Measurements from ENCODE around the gene ASL.
A peak's percentile ranks its signal among the peaks of the same experiment; 100 is the strongest.
"Not testable (repeated sequence)": the region's sequence is repeated elsewhere in the genome, so short reads cannot be mapped to it uniquely, and the experiment has no call there.

ASL gene

DNA sequence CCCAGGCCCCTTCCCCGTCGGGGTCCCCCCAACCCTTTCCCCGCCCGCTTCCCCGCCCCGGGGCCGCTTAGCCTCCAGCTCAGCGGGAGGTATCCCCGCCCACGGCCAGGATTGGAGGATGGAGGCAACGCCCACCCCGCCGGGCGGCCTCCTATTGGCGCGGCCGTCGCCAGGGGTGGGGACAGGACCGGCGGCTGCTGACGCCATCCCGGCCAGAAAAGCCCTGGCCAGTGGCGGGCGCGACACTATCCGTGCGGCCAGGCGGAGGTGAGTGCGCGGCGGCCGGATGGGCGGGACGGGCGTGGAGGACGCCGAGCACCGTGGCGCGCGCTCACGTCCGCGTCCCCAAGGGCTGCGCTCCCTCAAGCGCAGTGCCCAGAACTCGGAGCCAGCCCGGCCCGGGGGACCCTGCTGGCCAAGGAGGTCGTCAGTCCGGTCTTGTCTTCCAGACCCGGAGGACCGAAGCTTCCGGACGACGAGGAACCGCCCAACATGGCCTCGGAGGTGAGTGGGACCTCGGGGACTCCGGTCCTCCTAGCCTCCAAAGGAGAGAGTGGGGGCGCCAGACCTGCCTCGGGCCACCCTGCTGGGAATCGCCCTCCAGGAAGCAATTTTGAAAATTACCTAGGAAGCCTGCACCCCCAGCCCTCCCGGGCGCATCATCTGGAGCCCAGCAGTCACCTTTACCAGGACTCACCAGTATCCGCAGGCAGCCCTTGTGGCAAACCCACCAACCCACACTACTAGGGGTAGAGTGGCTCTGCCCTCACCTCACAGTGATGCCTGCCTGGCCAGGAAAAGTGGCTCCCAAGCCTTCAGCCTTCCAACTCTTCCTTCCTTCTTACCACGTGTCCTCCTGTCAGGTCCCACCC, at the start of gene ASL:
Gene ASL, plus strand, starts transcription at position 230 of the 872 bp plus-strand sequence. Its CDS starts 263 bp downstream, at position 493.
- peak; percentile 69 to 88 for DNase-seq

DNA sequence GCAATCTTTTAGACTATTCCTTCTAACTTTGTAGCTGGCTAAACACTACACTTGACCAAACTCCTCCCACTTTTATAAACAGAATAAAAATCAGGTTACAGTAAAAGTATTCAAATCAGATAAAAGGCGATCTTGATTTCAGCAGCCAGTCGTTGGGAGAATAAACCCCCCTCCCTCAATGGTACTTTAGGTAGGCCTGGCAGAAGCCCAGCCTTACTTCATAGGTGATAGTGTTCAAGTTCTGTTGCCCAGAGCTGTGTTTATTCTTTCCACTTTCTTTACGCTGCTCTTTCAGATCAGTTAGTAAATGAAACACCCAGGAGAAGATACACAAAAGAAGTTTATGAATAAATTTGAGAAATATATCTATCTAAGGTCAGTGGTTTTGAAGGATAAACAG, 47.3 kb upstream of the ASL start:
- DNase-seq, result not testable (repeated sequence)

DNA sequence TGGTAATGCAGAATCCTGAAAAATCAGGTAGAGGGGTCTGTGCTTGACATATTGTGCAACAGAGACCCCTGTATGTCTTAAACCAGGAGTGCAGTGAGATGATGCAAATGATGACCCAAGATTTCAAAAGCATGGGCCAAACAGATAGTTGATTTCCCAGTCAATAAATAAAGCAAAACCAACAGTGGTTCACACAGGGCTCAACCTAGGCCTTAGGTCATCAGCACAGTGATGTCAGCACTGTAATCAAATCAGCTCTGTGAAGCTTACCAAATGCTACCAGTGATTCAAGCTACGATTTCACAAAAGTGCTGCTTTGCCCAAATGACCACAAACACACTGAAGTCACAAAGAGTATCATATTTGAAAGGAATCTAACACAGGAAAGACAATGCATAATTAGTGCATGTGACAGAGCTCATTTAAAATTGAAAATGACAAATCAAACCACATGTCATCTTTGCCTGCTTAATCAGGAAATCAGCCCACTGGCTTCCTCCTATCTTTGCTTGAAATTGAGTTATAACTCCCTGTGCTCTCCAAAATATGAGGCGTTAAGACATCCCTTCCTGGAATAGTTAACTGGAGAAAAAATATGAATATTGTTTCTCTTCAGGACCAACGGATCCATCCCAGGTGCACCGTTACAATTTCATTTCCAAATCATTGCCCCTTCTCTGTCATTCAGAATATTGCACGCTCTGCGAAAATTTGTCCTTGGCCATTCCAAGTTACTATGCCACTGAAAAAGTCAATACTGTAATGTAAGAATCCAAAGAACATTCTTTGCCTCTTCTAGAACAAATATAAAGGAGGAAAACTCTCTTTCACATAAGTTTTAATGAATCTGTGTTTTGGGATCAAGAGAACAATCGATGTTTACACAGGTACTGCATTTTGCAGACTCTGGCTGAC, 41.9 kb upstream of the ASL start:
- DNase-seq, result no peak

DNA sequence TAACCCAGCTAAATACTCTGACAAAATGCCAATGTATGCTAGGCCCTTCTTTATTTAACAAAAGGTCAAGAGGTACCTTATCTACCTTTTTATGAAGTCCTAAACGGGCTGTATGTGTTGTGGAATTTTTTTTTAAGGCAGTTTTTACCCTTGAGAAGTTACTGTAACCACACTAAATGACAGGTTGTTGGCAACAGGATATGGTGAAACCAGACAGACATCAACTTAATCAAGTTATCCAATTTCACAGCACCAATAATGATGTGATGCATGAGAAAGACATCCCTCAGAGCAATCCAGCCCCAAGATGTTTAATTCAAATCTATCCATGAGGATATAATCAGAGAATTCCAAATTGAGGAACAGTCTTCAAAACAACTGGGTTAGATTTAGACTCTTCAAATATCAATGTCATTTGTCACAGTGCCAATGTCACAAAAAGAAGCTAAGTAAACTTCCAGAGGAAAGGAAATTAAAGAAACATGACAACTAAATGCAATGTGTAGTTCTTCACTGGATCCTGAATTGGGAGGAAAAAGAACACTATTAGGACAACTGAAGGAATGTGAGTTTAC, 41.1 kb upstream of the ASL start:
- DNase-seq, result not testable (repeated sequence)

DNA sequence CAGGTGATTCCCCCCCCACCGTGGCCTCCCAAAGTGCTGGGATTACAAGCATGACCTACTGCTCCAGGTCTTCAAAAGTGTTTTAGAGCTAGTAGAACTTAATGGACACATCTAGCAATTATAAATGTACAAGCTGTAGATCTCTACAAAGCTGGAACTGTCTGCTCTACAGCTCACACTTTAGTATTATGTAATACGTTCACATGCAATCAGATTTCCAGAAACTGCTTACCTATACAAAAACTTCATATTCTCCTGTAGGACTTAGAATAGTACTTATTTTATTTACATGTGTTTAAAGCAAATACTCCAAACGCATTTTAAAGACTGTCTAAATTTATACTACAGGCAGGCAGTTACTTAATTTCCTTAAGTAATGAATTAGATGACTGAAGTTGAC, 39.2 kb upstream of the ASL start:
- no peak for DNase-seq

DNA sequence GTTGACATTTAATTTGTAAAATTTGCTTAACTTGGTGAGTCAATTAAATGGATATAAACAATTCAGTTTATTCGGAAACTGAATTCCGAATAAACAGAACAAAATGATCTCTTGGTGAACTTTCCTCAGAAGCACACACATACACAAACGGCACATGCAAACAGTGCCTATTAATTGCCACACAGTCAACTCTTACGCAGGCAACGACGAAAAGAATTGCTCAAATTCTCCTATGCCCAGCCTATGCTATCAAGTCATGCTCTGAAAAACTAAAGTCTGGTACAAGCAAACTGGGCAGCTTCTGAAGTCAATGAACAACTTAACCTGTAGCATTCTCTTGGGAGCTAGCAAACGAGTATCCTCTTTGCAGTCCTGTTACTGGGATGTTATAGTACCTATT, 38.8 kb upstream of the ASL start:
- DNase-seq, result no peak

DNA sequence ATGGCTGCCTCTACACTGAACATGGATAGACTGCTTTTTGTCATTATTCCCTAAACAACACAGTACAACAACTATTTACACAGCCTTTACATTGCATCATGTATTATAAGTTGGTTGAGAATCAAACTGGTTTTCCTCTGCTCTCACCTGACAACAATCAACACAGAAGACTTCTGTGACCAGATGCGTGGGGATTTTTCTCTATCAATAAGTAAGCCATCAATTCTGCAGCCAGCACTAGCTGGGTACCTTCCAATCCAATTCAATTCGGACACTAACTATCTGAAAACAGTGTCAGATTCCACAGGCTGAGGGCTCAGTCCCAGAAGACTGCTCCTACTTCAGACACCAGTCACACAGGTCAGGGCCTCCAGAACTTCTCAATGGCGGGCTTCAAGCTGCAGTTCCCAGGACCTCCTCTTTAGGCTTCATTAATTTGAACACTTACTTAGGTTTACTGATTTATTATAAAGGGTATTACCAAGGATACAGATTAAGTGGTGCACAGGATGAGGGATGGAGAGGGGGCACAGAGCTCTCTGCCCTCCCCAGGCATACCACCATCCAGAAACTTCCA, 36.4 kb upstream of the ASL start:
- DNase-seq, result no peak

DNA sequence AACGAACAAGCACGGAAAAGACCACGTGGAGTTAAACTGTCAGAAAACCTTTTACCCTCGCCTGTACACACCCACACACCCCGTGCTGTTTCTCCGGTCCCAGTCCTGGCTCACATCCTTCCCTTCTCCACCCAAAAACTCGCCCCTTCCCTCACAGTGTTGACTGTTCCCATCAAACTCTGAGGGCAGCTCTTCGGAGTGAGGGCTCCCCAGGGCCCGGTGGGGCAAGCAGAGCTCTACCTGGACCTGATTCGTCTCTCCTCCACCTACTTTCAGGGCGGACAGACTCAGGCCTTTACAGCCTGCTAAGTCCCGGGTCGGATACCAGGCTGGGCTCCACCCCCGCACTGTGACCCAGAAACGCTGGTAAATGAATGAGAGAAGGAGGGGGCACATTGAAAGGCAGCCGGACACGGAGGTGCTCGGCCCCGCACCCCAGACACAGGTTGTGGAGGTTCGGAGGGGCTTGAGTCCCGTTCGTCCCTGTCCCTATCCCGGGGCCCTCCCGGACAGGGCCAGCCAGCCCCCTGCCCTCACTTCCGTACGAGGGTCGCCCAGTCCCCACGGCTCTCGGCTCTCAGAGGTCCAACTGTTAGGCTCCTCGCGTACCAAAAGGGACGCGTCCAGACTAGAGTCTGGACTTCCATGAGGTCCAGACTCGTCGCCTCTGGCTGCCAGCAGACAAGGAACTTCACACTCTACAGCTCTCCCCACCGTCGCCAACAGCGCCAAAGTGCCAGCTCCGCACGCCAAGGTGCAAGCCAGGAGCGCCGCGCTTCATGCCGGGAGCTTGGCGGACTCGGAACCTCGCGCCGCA, 31.7 kb upstream of the ASL start:
- peak in 1 of 2 experiments; percentile 13 for DNase-seq

DNA sequence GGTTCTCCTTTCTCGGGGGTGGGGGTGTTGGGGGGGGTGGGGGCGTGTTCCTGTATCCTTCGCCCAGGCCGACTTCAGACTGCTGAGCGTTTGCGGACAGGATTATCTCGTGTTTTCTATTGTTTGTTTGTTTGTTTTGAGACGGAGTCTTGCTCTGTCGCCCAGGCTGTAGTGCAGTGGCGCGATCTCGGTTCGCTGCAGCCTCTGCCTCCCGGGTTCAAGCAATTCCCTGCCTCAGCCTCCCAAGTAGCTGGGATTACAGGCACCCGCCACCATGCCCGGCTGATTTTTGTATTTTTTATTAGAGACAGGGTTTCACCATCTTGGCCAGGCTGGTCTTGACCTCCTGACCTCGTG, 31.1 kb upstream of the ASL start:
- DNase-seq, result not testable (repeated sequence)

DNA sequence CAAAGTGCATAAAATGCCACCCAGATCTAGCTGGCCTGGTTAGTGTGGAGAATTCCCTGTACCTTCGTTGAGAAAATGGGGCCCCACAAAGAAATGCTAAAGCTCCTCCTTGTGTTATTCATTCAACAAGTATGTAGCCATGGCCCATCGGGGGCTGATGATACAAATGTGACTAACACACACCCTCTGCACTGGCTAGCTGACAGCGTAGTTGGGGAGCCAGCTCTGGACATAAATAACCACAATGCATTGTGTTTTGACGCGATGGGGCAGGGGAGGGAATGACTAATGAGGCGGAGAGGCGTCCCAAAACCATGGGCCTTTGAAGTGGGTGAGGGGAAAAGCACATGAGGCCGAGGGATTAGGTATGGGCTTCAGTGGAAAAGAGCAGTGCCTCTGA, 28.2 kb upstream of the ASL start:
- no peak for DNase-seq

DNA sequence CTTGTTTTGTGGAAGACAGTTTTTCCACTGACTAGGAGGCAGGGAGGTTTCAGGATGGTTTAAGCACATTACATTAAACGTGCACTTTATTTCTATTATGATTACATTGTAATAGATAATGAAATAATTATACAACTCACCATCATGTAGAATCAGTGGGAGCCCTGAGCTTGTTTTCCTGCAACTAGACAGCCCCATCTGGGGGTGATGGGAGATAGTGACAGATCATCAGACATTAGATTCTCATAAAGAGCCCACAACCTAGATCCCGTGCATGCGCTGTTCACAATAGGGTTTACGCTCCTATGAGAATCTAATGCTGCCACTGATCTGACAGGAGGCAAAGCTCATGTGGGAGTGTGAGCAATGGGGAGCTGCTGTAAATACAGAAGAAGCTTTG, 25.7 kb upstream of the ASL start:
- not testable (repeated sequence) for DNase-seq

DNA sequence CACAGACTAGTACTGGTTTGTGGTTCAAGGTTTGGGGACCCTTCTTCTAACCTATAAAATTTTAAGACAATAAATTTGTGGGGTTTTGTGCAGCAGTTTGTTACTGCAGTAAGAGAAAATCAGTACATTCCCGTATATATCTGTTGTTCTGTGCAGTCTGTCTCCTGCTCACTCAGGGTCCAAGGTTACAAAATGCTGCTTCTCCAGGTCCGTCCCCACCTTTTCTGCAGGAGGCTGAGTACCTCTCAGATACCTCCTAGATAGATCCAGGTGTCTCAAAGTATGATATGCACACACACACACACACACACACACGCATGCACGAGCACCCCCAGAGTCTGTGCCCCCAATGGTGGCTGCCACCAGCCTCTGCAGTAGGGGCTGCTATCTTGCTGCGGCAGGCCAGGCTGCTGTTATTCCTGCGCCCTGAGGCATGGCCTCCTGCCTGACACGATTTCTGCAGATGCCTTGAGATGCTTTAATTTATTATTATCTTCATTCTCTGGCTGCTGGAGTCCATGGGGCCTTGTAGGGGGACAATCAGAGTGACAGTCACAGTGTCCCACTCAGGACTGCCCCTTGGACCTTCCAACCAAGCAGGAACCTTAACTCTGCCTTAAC, 25.2 kb upstream of the ASL start:
- no peak for DNase-seq

DNA sequence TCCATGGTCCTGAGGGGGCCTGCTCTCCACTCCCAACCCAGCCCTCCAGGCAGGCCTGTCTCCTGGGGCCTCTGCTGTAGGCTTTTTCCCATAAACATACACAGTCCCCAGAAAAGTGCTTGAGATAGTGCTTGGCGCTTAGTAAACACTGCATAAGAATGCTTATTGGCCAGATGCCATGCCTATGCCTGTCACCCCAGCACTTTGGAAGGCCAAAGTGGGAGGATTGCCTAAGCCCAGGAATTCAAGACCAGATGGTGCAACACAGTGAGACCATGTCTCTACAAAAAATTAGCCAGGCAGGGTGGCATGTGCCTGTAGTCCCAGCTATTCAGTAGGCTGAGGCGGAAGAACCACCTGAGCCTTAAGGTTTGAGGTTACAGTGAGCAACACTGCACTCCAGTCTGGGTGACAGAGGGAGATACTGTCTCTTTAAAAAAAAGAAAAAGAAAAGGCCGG, 24.6 kb upstream of the ASL start:
- DNase-seq, result peak; percentile 83 to 92

DNA sequence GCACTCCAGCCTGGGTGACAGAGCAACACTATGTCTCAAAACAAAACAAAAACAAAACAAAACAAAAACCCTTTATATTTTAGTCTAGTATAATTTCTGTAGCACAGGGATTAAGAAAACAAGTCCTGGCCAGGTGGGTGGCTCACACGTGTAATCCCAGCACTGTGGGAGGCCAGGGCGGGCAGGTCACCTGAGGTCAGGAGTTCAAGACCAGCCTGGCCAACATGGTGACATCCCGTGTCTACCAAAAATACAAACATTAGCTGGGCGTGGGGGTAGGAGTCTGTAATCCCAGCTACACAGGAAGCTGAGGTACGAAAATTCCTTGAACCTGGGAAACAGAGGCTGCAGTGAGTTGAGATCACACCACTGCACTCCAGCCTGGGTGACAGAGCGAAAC, 23.2 kb upstream of the ASL start:
- DNase-seq, result no peak

DNA sequence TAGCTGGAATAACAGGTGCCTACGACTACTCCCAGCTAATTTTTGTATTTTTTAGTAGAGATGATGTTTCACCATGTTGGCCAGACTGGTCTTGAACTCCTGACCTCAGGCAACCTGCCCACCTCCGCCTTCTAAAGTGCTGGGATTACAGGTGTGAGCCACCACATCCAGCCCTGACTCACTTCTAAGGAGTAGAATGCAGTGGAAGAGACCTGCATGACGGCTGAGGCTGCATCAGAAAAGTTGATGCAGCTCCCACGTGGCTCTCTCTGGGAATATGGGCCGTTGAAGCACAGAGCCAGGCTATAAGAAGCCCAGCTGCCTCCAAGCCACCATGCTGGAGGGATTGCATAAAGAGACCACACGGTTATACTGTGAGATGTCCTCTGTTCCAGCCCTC, 21.6 kb upstream of the ASL start:
- DNase-seq, result no peak

DNA sequence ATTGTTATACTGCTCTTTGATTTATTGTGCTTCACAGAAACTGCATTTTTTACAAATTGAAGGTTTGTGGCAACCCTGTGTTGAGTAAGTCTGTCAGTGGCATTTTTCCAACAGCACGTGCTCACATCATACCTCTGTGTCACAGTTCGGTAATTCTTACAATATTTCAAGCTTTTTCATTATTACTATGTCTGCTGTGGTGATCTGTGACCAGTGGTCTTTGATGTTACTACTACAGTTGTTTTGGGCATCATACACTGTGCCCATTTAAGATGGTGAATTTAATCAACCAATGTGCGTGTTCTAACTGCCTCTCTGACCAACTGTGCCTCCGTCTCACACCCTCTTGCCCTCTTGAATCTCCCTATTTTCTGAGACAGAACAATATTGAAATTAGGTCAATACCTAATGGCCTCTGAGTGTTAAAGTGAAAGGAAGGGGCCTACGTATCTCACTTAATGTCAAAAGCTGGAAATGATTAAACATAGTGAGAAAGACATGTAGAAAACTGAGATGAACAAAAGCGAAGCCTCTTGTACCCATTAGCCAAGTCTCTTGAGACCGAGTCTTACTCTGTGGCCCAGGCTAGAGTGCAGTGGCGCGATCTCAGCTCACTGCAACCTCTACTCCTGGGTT, 20.2 kb upstream of the ASL start:
- DNase-seq, result no peak

DNA sequence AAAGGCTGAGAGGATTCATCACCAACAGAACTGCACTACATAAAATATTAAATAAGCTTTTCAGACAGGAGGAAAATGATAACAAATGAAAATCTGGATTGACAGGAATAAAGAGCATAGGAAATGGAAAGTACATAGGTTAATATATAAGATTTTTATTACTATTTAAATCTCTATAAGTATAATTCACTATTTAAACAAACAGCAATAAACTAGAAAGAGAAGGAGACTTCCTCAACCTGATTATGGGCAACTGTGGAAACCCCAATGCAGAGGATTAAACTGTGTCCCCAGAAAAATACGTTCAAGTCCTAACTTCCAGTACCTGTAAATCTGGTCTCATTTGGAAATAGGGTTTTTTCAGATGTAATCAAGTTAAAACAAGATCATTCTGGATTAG, 14.8 kb upstream of the ASL start:
- no peak for DNase-seq

DNA sequence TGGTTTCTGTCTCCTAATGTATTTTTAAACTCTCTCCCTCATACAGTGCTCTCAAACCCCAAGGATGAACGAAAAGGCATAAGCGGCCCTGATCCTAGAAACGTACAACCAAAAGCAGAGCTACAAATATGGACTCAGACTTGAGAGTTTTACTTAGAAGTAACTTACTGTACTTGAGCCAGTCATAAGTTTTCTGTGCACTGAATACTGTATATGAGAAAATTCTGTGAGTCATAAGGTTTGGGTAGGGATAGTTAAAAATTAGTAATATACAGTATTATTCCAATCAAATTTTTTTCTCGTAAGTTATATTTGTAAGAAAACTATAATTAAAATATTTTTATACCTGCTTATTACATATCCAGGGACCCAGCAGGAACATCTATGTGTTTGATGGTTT, 5.9 kb upstream of the ASL start:
- DNase-seq, result no peak

DNA sequence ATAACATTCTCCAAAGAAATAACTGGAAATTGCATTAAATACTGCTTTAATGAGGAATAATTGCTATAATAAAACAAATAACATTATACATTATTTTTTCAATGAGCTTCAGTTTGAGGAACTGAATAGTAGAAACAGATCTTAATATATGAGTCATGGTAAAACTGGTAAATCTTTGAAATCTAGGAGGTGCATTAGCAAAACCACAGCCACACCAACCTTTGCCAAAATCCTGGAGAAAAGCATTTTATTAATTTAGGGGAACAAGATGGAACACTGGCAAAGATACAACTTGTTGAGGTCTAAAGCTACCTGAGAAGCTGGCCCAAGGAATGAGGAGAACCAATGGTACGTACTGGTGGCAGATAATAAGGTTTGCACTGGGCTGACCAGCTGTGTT, 5.4 kb upstream of the ASL start:
- DNase-seq, result no peak

DNA sequence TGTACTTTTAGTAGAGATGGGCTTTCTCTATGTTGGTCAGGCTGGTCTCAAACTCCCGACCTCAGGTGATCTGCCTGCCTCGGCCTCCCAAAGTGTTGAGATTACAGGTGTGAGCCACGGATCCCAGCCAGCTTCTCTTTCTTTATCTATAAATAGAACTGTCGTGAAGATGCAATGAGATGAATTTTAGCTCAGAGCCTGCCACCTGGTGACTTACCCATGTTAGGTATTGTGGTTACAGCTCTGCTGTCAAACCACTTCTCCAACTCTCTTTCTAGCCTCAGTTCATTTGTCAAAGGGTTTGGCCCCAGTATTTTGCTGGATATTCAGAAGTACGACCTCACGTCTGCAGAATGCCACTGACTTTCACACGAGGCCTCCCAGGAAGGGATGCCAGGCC, 3.4 kb upstream of the ASL start:
- DNase-seq, result not testable (repeated sequence)
